H1 (cell line): ENCODE data around the gene YTHDC2.

ENCODE experiments used
- BACH1 ChIP-seq: IDR thresholded peaks from 2 replicates; pipeline ENCODE4 v1.6.1; 2012; ENCODE audit warnings: low read length, improper control_type of control experiment
- BCL11A ChIP-seq, 2 experiments: IDR thresholded peaks; one replicate each; pipeline ENCODE4 v1.6.1; 2011; ENCODE audit warnings: low read depth in 2 of 2, low read length in 2 of 2, mild to moderate bottlenecking in 2 of 2
- CTCF ChIP-seq, 3 experiments: IDR thresholded peaks; 1 replicate in 2 of 3; 2 replicates in 1 of 3; pipeline versions ENCODE4 v1.5.1 to v1.6.1; 2011; ENCODE audit warnings: low read length in 3 of 3, mild to moderate bottlenecking in 3 of 3, inconsistent platforms in 2 of 3, low read depth in 1 of 3, moderate library complexity in 1 of 3; ENCODE audit not compliant: insufficient read depth in 1 of 3; ENCODE audit errors: control extremely low read depth in 1 of 3
- JUN ChIP-seq: IDR thresholded peaks from 2 replicates; pipeline ENCODE4 v1.6.1; 2011; ENCODE audit warnings: low read depth, mild to moderate bottlenecking, improper control_type of control experiment, low read length
- POLR2A ChIP-seq, 2 experiments: IDR thresholded peaks; 1 replicate in 1 of 2; 2 replicates in 1 of 2; pipeline ENCODE4 v1.6.1; 2011; ENCODE audit warnings: low read depth in 2 of 2, low read length in 2 of 2, mild to moderate bottlenecking in 2 of 2; ENCODE audit errors: control extremely low read depth in 1 of 2
- SIN3A ChIP-seq, 2 experiments: IDR thresholded peaks in 1 of 2; conservative IDR thresholded peaks in 1 of 2; 2 replicates each; pipeline ENCODE4 v1.6.1; 2011 to 2012; ENCODE audit warnings: low read length in 2 of 2, improper control_type of control experiment in 1 of 2, low read depth in 1 of 2, mild to moderate bottlenecking in 1 of 2

- TF ChIP-seq CTCF (IDR thresholded peaks at IDR 0.05; ENCODE audit: control extremely low read depth in 1 of 3, insufficient read depth in 1 of 3, low read depth in 1 of 3, low read length in 3 of 3) (no peak), POLR2A (IDR thresholded peaks at IDR 0.05; ENCODE audit: control extremely low read depth in 1 of 2, low read depth in 2 of 2, low read length in 2 of 2) (no peak), JUN (no peak), BACH1 (no peak), SIN3A (conservative IDR thresholded peaks at IDR 0.05 in 1 of 2, IDR thresholded peaks at IDR 0.05 in 1 of 2; ENCODE audit: low read depth in 1 of 2, low read length in 2 of 2) (no peak), BCL11A (IDR thresholded peaks at IDR 0.05; ENCODE audit: low read depth in 2 of 2, low read length in 2 of 2) (no peak)
Observed at GRCh38 chr5:113493446-113493845, 20.0 kb upstream of the YTHDC2 start.
